ENCODE measurements around the gene EIF2B2.

EIF2B2 gene

DNA sequence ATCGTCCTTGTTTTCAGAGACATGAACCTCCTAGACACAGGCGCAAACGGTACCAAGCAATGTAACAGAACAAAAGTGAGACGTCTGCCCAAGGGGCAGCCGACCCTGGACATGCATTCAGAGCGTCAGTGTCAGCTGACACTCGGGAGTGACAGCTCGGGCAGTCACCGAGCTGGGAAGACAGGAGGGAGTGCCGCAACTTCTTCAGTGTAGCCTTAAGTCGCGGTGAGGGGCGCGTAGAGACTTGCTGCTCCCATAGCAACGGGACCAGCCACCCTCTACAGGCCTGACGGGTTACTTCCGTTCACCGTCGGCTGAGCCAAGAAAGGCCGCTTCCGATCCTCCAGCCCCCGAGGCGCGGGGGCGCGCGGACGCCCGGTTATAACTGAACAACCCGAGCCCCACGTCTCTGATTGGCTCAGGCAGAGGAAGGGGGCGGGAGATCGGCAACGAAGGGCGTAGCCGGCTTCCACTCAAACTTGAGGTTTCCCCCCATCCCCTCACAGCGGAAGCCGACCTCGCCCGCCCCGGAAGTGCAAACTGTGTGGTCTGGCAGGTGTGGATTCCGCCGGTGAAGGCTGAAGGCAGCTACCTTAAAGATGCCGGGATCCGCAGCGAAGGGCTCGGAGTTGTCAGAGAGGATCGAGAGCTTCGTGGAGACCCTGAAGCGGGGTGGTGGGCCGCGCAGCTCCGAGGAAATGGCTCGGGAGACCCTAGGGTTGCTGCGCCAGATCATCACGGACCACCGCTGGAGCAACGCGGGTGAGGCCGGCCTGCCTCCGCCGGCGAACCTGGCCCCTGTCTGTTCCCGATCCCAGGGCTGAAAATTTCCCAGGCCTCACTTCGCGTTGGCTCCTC is at the start of gene EIF2B2:
Gene EIF2B2, plus strand, starts transcription at position 530 of the 858 bp plus-strand sequence. Its CDS starts 70 bp downstream, at position 600.
- peak; percentile 99 for DNase-seq (ENCODE audit: low read depth in 2 of 2)

DNA sequence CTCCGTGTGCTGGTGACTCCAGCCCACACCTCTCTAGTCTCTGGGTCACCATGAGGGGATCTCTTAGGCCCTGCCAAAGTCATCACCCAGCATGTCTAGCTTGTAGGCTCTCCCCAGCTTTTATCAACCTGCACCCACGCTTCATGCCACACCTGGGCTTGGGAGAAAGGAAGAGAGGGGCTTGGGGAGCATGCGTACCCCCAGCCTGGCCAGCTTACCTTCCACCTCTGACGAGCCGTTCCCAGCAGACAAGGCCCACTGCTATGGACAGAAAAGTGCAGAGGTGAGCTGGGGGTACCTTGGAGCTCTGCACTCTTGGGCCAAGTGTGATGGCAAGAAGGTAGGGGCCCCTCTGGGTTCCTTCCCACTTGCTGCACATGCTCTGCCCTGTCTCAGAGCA is 49.0 kb upstream of the EIF2B2 start:
- no peak for DNase-seq (ENCODE audit: low read depth in 2 of 2)

GRCh38 chr14:74954232-74954946 is 48.3 kb upstream of the EIF2B2 start:
- DNase-seq (ENCODE audit: low read depth in 2 of 2) = no peak

DNA sequence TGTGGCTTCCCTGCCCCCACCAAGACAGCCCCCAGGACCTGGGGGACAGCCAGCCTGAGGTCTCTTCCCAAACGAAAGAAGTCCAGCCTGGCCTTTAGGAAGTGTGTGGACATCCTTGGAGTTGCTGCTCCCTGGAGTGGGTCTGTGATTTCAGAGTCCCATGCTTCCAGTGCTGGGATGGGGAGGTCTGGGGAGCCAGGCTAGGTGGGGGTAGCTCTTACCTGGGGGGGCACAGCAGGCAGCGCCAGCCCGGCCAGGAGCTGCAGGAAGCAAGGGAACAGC is 47.8 kb upstream of the EIF2B2 start:
- no peak for DNase-seq (ENCODE audit: low read depth in 2 of 2)

DNA sequence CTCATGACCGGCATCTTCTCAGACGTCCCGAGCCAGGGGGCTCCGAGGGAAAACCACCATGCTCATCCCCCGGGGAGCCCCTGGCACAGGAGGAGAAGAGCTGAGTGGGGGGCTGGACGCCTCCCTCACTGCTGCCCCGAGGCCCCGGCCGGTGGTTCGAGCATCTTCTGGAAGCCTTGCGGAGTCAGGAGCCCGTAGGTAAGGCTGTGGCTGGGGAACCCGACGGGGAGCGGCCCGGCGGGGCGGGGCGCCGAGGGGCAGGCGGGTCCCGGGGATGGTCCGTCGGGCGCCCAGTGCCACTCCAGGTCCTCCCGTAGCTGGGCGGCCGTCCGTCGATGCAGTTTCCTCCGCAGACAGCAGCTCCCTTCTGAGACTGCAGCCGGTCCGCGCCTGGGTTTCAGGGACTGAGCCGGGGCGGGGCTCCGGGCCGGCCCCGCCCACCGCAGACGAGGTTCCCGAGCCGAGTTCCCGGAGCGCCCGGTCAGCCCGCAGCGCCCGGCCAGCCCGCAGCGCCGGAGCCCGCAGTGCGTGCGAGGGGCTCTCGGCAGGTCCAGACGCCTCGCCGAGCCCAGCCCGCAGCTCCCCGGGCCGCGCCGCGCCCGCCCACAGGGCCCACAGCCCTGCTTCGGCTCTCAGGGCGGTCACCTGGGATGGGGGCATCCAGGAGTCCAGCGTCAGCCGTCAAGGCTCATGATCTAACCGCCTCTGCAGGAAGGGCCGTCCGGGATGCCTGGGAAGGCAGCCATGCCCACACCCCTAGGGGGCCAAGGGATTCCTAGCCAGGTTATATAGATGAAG is 47.3 kb upstream of the EIF2B2 start, which contains the start of gene PGF:
Gene PGF, minus strand, starts transcription at position 369 of the 798 bp plus-strand sequence. Its CDS starts 355 bp downstream, at position 14.
- DNase-seq (ENCODE audit: low read depth in 2 of 2) = no peak

GRCh38 chr14:74956027-74956279 is 46.8 kb upstream of the EIF2B2 start:
- no peak for DNase-seq (ENCODE audit: low read depth in 2 of 2)

DNA sequence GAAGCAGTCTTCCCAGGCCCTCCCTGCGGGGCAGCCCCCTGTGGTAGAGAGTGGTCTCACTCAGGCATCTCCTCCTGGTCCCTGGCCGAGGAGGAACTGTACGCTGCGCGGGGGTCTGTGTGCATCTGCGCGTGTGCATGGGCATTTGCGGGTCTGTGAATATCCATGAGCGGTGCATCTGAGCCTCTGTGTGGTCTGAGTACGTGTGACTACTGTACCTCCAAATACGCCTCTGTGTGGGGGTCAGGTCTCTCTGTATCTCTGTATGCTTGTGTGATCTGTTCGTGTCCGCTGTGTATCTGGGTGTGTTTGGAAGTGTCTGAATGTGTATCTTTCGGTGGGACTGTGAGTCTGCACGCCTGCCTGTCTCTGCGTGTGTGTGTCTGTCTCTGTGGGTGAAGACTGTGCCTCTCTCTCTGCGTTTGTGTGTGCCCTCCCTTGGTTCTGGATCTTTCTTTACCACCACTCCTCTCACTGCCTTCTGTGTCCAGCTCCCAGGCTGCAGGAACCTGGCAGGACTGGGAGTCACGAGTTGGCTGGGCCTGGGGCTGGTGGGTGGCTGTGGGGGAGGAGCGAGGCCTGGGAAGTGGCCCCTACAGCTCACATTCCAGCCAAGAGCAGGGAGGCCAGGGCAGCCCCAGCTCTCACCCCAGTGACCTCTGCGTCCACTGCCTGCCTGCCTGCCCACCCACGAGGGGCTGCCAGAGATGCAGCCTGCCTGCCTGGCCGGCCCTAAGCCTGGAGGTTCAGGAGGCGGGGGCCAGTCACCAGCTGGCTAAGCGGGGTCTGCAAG is 46.2 kb upstream of the EIF2B2 start:
- DNase-seq (ENCODE audit: low read depth in 2 of 2) = no peak

DNA sequence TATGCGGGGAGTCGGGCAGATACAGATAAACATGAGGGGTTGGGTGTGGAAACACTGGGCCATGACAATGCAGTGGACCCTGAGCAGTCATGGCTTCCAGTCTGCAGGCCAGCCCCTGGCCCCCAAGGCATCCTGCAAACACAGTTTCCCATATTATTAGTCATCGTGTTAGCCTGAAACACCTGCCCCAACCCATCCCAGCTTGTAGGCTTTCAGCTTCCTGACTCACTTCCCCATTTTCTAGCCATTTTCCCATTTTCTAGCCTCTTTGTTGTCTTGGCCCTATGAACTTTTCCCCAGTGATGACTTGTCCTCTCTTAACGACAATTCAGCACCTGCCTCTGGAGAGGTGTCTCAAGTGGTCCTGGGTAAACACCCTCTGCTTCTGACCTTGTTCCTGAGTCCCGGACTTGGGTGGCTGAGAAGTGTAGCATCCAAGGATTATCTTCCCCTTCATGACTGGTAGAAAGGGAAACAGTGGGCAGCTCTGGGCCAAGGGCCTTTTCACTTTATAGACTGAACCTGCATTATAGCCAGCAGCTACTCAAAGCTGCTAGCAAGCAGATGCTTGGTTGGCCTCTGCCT is 43.0 kb upstream of the EIF2B2 start:
- DNase-seq (ENCODE audit: low read depth in 2 of 2) = no peak

DNA sequence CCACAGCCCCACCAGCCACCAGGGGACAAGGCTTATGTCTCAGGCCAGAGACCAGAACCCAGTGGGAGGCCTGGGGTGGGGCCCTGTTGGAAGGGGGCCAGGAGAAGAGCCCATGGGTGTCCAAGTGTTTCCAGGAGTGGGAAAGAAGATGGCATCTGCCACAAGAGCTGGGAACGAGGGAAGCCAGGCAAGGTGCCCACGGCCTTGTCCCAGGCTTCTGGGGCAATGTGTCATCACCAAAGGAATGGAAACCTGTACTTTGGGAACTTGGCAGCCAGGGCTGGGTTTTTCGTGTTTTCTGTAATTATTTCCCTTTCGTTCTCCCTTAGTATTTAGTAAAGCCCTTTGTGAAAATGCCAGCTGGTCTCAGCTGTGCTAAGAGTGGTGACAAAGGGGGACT is 42.0 kb upstream of the EIF2B2 start:
- DNase-seq (ENCODE audit: low read depth in 2 of 2) = no peak

GRCh38 chr14:74961238-74961911 is 41.3 kb upstream of the EIF2B2 start:
- no peak for DNase-seq (ENCODE audit: low read depth in 2 of 2)

DNA sequence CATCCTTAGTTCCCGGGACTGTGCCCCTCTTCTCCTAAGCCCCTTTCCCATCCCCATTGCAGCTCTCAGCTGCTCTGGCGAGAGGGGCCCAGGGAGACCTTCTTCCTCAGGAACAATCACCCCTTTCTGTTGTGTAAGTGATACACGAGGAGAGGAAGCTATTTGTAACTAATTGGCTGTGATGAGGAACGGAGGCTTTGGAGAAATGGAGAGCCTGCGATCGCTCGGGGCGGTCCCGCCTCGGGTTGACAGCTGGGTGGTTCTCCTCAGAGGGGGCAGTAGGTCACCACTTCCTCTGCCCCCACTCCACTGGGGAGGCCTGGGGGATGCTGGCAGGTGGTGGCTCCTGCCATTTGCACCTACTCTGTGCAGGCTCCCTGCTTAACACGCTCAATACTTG is 40.7 kb upstream of the EIF2B2 start:
- no peak for DNase-seq (ENCODE audit: low read depth in 2 of 2)

GRCh38 chr14:74962493-74962892 is 40.2 kb upstream of the EIF2B2 start:
- DNase-seq (ENCODE audit: low read depth in 2 of 2) = no peak

GRCh38 chr14:74963178-74963704 is 39.5 kb upstream of the EIF2B2 start:
- DNase-seq (ENCODE audit: low read depth in 2 of 2) = no peak

DNA sequence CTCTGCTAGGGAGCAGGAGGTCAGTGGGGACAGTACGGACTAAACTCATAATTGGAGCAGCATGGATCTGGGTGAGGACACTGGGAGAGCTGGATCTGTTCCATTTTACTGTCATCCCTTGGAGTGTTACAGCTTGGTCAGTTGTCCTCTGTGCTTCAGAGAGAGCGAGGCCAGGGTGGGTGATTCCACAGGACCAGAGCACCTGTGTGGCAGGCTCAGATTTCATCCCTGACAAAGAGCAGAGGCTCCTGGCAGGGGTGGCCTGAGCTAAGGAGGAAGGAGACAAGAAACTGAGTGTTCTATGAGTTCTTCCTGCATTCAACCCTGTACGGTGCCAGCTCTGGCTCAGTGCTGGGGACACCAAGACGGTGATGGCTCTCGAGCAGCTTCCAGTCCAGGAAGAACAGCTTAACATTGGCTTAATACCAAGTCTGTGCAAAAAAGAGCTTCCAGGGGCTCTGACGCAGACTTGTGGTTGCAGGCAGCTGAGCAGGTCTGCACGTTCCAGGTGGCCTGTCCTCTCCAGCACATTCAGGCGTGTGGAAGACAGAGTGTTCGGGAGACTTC is 38.9 kb upstream of the EIF2B2 start:
- no peak for DNase-seq (ENCODE audit: low read depth in 2 of 2)

- DNase-seq (ENCODE audit: low read depth in 2 of 2) = no peak
These were observed 37.8 kb upstream of the EIF2B2 start for GRCh38 chr14:74964787-74965485.

DNA sequence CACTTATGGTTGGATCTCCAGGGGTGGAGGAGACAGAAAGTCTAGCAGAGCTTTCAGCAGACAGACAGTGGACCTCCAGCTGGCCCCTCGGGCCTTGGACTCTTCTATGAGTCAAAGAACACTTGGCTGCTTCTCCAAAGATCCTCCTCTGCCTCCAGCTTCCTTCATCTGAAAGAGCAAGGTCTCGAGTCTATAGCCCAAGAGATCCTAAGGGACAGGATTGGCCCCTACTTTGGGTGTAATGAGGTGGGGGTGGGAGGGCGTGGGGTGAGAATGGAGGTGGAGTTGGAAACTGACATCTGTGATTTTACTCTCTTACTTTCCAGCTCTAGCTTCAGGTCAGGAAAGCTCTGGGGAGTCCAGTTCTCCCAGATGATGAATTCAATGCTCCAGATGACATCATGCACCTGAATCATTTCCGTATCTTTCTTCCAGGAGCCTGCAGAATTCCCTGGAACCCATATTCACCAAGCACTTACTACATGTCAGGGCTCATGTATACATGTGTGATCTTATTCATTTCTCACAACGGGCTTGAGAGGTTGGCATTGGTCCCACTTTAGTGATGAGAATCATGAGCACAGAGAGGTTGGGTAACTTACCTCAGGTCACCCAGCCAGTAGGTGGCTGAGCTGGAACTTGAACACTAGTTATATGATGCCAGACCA is 37.1 kb upstream of the EIF2B2 start:
- no peak for DNase-seq (ENCODE audit: low read depth in 2 of 2)

DNA sequence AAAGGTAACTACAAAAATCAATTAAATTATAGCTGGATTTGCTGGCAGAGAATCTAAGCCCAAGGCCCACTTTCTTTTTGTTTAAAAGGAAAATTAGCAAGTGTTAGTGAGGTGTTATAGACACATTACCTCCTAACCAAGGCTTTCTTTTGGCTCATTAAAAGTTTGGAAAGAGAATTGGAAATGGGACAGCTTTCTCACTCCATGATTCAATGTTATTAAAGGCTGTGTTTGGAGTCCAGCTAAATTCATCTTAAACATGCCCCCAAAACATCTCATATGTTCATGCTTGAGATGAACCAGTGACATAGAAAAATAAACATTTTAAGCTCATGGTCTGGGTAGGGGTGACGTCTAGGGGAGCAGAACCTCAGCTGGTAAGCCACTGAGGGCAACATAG is 33.9 kb upstream of the EIF2B2 start:
- DNase-seq (ENCODE audit: low read depth in 2 of 2) = no peak

GRCh38 chr14:74973003-74973653 is 29.6 kb upstream of the EIF2B2 start:
- DNase-seq (ENCODE audit: low read depth in 2 of 2) = peak; percentile 14 to 15
